GM13976 (cell line): ENCODE data around the gene RASGRF1.
A peak's percentile ranks its signal among the peaks of the same experiment; 100 is the strongest.
"Not testable (repeated sequence)": the region's sequence is repeated elsewhere in the genome, so short reads cannot be mapped to it uniquely, and the experiment has no call there.

Source experiments
- DNase-seq: peaks from one replicate; pipeline ENCODE4 v3.0.0; 2012; ENCODE audit warnings: low spot score
- in situ Hi-C: fragments of 300-500 bp; cut with MboI; formaldehyde crosslinking; loops from one replicate; pipeline ENCODE4 v1.12.0; 2022; ENCODE audit warnings: low sequenced_read_pairs, mixed read lengths, inconsistent platforms; ENCODE audit not compliant: unreplicated experiment
- TF ChIP-seq, protein P1 (sequence below): IDR thresholded peaks from 2 replicates; pipeline ENCODE4 v1.5.1; 2012; ENCODE audit warnings: borderline replicate concordance, mild to moderate bottlenecking; ENCODE audit not compliant: insufficient read depth; ENCODE audit errors: extremely low read depth, missing control alignments, control extremely low read depth

Gene RASGRF1

DNA sequence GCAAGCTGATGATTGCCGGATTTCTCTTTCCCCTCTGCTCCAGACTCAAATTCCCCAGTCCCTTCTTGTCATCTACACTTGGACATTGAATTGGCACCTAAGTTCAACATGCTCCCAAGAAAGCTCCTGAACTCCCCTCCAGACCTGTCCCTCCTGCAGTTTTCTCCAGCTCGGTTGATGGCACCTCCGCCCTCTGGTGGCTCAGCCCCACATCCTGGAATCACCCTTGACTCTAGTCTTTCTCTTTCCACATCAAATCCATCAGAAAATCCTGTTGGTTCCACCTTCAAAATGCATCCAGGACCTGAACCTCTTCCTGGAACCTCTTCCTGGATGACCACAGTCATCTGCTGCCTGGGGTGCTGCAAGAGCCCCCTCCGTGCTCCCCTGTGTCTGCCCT, 60.1 kb downstream of the RASGRF1 start:
- in situ Hi-C loops, result no loop called here
- DNase-seq, result no peak
- TF ChIP-seq, protein P1, sequence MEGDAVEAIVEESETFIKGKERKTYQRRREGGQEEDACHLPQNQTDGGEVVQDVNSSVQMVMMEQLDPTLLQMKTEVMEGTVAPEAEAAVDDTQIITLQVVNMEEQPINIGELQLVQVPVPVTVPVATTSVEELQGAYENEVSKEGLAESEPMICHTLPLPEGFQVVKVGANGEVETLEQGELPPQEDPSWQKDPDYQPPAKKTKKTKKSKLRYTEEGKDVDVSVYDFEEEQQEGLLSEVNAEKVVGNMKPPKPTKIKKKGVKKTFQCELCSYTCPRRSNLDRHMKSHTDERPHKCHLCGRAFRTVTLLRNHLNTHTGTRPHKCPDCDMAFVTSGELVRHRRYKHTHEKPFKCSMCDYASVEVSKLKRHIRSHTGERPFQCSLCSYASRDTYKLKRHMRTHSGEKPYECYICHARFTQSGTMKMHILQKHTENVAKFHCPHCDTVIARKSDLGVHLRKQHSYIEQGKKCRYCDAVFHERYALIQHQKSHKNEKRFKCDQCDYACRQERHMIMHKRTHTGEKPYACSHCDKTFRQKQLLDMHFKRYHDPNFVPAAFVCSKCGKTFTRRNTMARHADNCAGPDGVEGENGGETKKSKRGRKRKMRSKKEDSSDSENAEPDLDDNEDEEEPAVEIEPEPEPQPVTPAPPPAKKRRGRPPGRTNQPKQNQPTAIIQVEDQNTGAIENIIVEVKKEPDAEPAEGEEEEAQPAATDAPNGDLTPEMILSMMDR, result no peak

DNA sequence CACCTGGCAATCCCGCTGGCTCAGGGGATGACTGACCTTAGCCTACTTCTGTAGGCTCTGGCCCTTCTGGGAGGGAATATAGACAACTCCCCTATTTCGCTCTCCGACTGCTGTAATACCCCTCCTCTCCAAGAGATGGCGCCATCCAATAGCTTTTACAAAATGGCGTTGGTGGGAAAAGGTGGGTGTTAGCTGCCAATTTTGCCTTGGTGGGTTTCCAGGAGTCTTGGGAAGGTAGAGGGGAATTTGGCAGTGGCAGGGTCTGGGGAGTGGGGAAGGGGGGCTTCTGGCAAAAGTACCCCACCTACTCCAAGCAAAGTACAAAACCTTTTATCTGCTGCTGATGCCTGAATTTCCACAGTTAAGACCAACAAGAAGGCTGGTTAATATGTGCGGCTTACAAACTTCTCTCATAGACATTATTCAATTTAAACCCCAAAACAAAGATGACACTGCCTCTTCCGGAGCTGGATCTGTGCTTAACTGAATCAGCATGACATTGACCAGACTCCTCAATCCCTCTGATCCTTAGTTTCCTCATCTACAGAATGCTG, 62.1 kb downstream of the RASGRF1 start:
- peak; percentile 80 for DNase-seq
- TF ChIP-seq, protein P1, result peak; percentile 87
- in situ Hi-C loops, result loop anchor here (5.0 kb wide), 2 partner anchors 106 to 149 kb away; no protein-coding TSS in a partner anchor

DNA sequence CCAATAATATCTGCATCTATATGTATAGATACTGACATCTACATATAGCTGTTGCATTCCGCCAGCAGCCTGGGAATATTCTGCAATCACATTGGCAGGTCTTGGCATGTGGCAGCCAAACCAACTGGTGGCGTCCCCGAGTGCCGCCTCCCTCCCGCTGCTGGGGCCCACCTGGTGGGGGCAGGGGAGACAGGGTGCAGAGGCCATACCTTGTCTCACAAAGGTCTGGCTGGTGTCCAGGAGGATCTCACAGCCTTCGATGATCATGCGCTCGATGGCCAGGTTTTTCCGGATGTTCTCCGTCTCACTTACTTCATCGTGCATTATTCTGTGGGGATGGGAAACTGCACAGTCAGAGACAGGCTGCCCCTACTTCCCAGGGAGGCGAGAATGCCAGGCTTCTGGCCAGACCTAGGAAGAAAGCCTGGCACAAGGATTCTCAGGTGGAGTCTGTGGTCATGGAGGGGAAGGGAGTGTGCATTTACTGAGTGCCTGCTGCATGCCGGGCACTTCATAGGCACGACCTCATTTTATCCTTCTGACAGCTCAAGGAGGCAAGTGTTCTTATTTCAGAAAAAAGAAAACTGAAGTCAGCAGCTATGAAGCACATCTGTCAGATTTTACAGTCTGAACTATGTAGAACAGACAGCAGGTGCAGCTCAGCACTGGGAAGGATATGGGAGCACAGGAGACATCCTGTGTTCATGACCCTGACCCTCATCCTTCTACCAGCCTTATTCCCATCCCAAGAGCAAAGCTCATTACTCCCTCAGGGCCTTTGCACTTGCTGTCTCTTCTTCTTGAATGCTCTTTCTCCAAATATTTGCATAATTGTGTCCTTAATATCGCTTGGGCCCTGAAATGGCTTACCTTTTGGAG, 62.8 kb downstream of the RASGRF1 start:
- in situ Hi-C loops, result loop anchor here (5.0 kb wide), 2 partner anchors 105 to 150 kb away; no protein-coding TSS in a partner anchor
- TF ChIP-seq, protein P1, result no peak
- no peak for DNase-seq

DNA sequence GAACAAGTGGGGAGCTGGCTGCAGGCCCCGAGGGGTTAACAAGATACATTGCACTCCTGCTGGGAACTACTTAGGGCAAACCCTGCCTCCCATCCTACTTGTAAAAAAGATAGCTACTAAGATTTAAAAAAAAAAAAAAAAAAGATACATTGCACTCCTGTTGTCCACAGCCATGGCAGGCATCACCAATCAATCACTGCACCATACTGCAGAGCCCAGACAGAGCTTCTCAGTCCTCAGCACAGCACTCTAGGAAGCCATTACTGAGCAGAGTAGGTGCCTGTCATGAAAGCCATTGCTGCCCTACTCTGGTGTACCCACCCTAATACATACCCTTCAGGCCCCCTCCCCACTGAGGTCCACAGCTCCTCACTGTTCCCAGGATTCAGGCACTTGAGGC, 64.8 kb downstream of the RASGRF1 start:
- TF ChIP-seq, protein P1, result no peak
- in situ Hi-C loops, result loop anchor here (5.0 kb wide), 2 partner anchors 104 to 151 kb away; no protein-coding TSS in a partner anchor
- DNase-seq, result no peak

DNA sequence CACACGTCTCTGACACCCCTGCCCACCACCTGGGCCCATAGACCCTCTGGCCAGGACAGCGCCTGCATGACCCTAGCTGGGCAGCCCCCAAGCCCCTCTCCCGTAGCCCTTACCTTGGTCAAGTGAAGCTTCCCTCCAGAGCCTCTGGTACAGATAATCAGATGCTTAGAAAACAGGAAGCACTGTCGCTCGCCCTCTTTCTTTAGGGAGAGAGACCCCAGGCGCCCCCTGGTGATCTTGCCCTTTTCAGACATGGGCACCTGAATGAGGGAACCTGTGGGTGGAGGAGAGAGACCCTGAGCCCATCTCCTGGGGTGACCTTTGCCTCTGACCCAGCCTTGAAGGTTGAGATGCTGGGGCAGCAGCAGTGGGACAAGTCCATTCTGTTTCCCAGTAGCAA, 65.4 kb downstream of the RASGRF1 start:
- in situ Hi-C loops, result loop anchor here (5.0 kb wide), 2 partner anchors 103 to 152 kb away; no protein-coding TSS in a partner anchor
- no peak for DNase-seq
- TF ChIP-seq, protein P1, result no peak

DNA sequence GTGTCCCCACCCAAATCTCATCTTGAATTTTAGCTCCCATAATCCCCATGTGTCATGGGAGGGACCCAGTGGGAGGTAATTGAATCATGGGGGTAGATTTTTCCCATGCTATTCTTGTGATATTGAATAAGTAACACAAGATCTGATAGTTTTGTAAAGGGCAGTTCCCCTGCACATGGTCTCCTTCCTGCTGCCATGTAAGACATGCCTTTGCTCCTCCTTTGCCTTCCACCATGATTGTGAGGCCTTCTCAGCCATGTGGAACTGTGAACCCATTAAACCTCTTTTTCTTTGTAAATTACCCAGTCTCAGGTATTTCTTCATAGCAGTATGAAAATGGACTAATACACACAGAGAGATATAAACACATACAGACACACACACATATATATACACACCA, 66.1 kb downstream of the RASGRF1 start:
- DNase-seq, in situ Hi-C loops: not testable (repeated sequence)

DNA sequence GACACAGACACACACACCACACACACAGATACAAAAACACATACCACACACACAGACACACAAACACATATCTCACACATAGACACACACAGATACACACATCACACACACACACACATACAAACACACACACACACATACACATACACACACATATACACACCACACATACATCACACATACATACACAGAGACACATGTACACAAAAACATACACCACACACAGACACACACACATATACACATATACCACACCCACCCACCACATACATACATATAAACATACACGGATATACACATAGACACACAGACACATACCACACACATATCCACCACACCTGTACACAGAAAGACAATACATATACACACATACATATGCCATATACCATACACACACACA, 66.7 kb downstream of the RASGRF1 start:
- DNase-seq, result no peak
- TF ChIP-seq, protein P1, result no peak
- in situ Hi-C loops, result no loop called here
